Loucy (cell line): ENCODE results near the gene COX10.
"Not testable (repeated sequence)": the region's sequence is repeated elsewhere in the genome, so short reads cannot be mapped to it uniquely, and the experiment has no call there.

Source experiments
- H2AFZ ChIP-seq: fragments of 200-600 bp; sonication (generic); 2 replicates; pipeline ENCODE4 v1.6.0; 2016; ENCODE audit warnings: antibody characterized with exemption, mild to moderate bottlenecking, low read length, moderate library complexity
- H3F3A ChIP-seq: fragments of 200-600 bp; 2 replicates; pipeline ENCODE4 v1.6.0; 2016; ENCODE audit warnings: antibody characterized with exemption, low read depth, mild to moderate bottlenecking
- H3K27me3 ChIP-seq: fragments of 200-600 bp; sonication (generic); 2 replicates; pipeline ENCODE4 v1.6.1; 2014; ENCODE audit warnings: low read length, mild to moderate bottlenecking; ENCODE audit not compliant: insufficient read depth, poor library complexity, severe bottlenecking
- H3K36me3 ChIP-seq: fragments of 200-600 bp; sonication (generic); 2 replicates; pipeline ENCODE4 v1.6.1; 2016; ENCODE audit warnings: low read length; ENCODE audit not compliant: insufficient read depth
- H3K4me1 ChIP-seq: fragments of 200-600 bp; sonication (generic); 2 replicates; pipeline ENCODE4 v1.5.1; 2014; ENCODE audit warnings: low read length, mild to moderate bottlenecking; ENCODE audit not compliant: insufficient read depth, poor library complexity, severe bottlenecking
- H3K4me2 ChIP-seq: fragments of 200-600 bp; sonication (generic); 2 replicates; pipeline ENCODE4 v1.6.0; 2014; ENCODE audit warnings: antibody characterized with exemption, low read length, low read depth, mild to moderate bottlenecking; ENCODE audit not compliant: poor library complexity, severe bottlenecking
- H3K4me3 ChIP-seq: fragments of 200-600 bp; sonication (generic); 2 replicates; pipeline ENCODE4 v1.5.1; 2014; ENCODE audit warnings: low read length, mild to moderate bottlenecking, mixed read lengths; ENCODE audit not compliant: poor library complexity, severe bottlenecking
- H3K79me2 ChIP-seq: fragments of 200-600 bp; sonication (generic); 2 replicates; pipeline ENCODE4 v1.6.1; 2014; ENCODE audit warnings: low read length; ENCODE audit not compliant: insufficient read depth
- H3K9ac ChIP-seq: fragments of 200-600 bp; sonication (generic); 2 replicates; pipeline ENCODE4 v1.6.0; 2014; ENCODE audit warnings: mild to moderate bottlenecking, low read depth, low read length, moderate library complexity; ENCODE audit not compliant: poor library complexity, severe bottlenecking
- H3K9me2 ChIP-seq: fragments of 200-600 bp; sonication (generic); replicated peaks from 2 replicates; pipeline ENCODE4 v1.6.1; 2016; ENCODE audit warnings: low read depth, low read length, mixed read lengths
- H3K9me3 ChIP-seq: fragments of 200-600 bp; sonication (generic); 2 replicates; pipeline ENCODE4 v1.6.1; 2014; ENCODE audit warnings: mild to moderate bottlenecking, antibody characterized with exemption, low read length, low read depth; ENCODE audit not compliant: insufficient read depth
- H4K20me1 ChIP-seq: fragments of 200-600 bp; sonication (generic); 2 replicates; pipeline ENCODE4 v1.6.0; 2014; ENCODE audit warnings: antibody characterized with exemption, low read length, mild to moderate bottlenecking; ENCODE audit not compliant: insufficient read depth, poor library complexity, severe bottlenecking
- CTCF ChIP-seq: fragments of 200-600 bp; sonication (generic); conservative IDR thresholded peaks from 2 replicates; pipeline ENCODE4 v1.5.1; 2014; ENCODE audit warnings: mild to moderate bottlenecking, antibody characterized with exemption, low read length
- EZH2phosphoT487 ChIP-seq: fragments of 200-600 bp; IDR thresholded peaks from 2 replicates; pipeline ENCODE4 v1.6.1; 2018; ENCODE audit warnings: antibody characterized with exemption, mild to moderate bottlenecking, moderate library complexity, borderline replicate concordance

Gene COX10

GRCh38 chr17:14228903-14229302, 159.6 kb downstream of the COX10 start:
- no peak overlapping the region for H2AFZ ChIP-seq
- TF ChIP-seq EZH2phosphoT487, result no peak
- TF ChIP-seq CTCF, result no peak
- H3K4me3 ChIP-seq, result no peak overlapping the region
- no peaks in the 10 kb centered on the region for H4K20me1 ChIP-seq
- H3K9me3 ChIP-seq, result 0 out of 2 replicates have a peak, but pooled peaks cover 5% of the 10 kb centered on the region
- no peaks in the 10 kb centered on the region for H3K4me1 ChIP-seq
- H3K27me3 ChIP-seq, result no peaks in the 10 kb centered on the region
- no peaks in the 10 kb centered on the region for H3K9me2 ChIP-seq
- H3F3A ChIP-seq, result no peaks in the 10 kb centered on the region
- H3K36me3 ChIP-seq, result no peaks in the 10 kb centered on the region
- H3K9ac ChIP-seq, result no peak overlapping the region
- H3K4me2 ChIP-seq, result no peak overlapping the region
- H3K79me2 ChIP-seq, result no peaks in the 10 kb centered on the region

GRCh38 chr17:14231187-14231586, 161.9 kb downstream of the COX10 start:
- not testable (repeated sequence) for H3K4me3 ChIP-seq, H3K9me3 ChIP-seq, H3K9ac ChIP-seq, H3K9me2 ChIP-seq, H3K79me2 ChIP-seq, H2AFZ ChIP-seq, H3K4me1 ChIP-seq, H3K4me2 ChIP-seq, H3F3A ChIP-seq, H4K20me1 ChIP-seq, H3K27me3 ChIP-seq, H3K36me3 ChIP-seq

DNA sequence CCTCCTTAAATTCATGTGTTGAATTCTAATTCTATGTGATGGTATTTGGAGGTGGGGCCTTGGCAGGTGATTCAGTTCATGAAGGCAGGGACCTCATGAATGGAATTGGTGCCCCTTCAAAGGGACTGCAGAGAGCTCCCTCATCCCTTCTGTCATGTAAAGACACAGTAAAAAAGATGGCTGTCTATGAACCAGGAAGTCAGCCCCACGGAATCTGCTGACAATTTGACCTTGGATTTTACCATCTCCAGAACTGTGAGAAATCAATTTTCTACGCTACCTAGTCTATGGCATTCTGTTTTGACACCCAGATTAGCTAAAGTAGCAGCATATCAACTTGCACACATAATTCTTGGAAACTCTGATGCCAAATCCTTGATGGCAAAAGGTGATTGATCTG, 165.7 kb downstream of the COX10 start:
- H3K9me3 ChIP-seq, H3F3A ChIP-seq, H3K4me3 ChIP-seq, H4K20me1 ChIP-seq, H3K9ac ChIP-seq, H3K4me1 ChIP-seq, H3K4me2 ChIP-seq, H3K27me3 ChIP-seq, H2AFZ ChIP-seq, H3K9me2 ChIP-seq, H3K79me2 ChIP-seq, H3K36me3 ChIP-seq: not testable (repeated sequence)

GRCh38 chr17:14236032-14236431, 166.7 kb downstream of the COX10 start:
- not testable (repeated sequence) for H3K27me3 ChIP-seq, H3K9me2 ChIP-seq, H3K9ac ChIP-seq, H3K4me3 ChIP-seq, H3K4me1 ChIP-seq, H2AFZ ChIP-seq, H3K79me2 ChIP-seq, H3K36me3 ChIP-seq, H3K9me3 ChIP-seq, H3K4me2 ChIP-seq, H4K20me1 ChIP-seq, H3F3A ChIP-seq

DNA sequence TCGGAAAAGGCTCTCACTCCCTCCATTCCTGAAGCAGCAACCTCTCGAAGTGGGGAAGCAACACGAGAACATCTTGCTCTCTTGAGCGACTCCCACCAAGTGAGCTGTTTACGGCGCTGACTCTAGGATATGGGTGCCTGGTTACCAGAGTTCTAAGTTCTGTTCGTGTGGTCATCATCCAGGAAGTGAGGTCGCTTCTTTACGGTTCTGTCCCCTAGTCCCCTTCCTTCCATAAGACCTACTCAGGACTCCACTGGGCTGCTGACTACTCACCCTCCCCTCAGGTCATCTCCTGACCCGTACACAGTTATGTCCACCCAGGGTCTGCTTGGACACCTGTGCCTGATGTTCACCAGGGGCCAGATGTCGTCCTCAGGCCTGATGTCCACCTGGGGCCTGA, 167.5 kb downstream of the COX10 start, which contains the start of gene CDRT15:
TSS of gene CDRT15 (minus strand) at position 101 of the 400 bp plus-strand sequence. CDS start at position 72, 29 bp downstream.
- H3K4me1 ChIP-seq, H3K9me2 ChIP-seq, H4K20me1 ChIP-seq, H3K9me3 ChIP-seq, H3K9ac ChIP-seq, H2AFZ ChIP-seq, H3F3A ChIP-seq, H3K79me2 ChIP-seq, H3K27me3 ChIP-seq, H3K4me2 ChIP-seq, H3K4me3 ChIP-seq, H3K36me3 ChIP-seq: not testable (repeated sequence)

DNA sequence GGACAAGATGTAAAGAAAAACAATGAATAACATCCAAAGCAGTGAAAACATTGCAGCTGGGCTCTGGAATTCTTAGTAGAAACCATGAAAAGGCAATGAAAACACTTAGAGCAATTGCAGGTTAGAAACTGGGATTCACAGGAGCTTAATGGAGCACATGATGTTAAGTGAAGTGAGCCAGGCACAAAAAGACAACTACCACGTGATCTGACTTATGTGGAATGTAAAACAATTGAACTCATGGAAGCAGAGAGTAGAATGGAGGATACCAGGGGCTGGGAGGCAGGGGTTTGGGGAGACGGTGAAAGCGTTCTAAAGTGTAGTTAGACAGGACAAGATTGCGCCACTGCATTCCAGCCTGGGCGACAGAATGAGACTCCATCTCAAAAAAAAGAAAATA, 170.0 kb downstream of the COX10 start:
- not testable (repeated sequence) for H3K36me3 ChIP-seq, H3K9ac ChIP-seq, H3K4me2 ChIP-seq, H3F3A ChIP-seq, H2AFZ ChIP-seq, H3K4me1 ChIP-seq, H3K27me3 ChIP-seq, H3K4me3 ChIP-seq, H4K20me1 ChIP-seq, H3K9me3 ChIP-seq, H3K9me2 ChIP-seq, H3K79me2 ChIP-seq
